VCaP (cell line): ENCODE data around the gene HCRTR2.
"Not testable (repeated sequence)": the region's sequence is repeated elsewhere in the genome, so short reads cannot be mapped to it uniquely, and the experiment has no call there.

Experiments used
- H3K27ac ChIP-seq: fragments of 450-650 bp; 2 replicates; pipeline ENCODE4 v1.5.1; 2017
- TF ChIP-seq, protein P1 (sequence below): fragments of 450-650 bp; conservative IDR thresholded peaks from 2 replicates; pipeline ENCODE4 v1.5.1; 2017; ENCODE audit warnings: mild to moderate bottlenecking, moderate library complexity

Gene HCRTR2

DNA sequence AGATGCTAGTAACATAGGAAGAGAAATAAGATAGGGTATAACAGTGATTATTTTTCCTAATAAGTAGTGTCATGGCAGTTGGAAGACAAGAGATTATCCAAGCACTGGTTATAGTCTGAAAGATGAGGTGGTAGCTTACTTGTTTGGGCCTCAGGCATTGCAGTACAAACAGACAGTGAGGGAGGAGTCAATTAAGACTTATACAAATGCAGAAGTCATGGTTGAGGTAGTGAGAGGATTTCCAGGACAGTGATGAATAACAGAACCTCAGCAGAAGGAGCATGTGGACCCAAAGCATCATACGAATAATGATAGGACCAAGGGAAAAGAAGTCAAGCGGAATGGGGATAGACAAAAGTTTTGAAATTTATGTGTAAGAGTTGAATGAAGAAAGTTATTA lies 53.5 kb downstream of the HCRTR2 start:
- TF ChIP-seq, protein P1, sequence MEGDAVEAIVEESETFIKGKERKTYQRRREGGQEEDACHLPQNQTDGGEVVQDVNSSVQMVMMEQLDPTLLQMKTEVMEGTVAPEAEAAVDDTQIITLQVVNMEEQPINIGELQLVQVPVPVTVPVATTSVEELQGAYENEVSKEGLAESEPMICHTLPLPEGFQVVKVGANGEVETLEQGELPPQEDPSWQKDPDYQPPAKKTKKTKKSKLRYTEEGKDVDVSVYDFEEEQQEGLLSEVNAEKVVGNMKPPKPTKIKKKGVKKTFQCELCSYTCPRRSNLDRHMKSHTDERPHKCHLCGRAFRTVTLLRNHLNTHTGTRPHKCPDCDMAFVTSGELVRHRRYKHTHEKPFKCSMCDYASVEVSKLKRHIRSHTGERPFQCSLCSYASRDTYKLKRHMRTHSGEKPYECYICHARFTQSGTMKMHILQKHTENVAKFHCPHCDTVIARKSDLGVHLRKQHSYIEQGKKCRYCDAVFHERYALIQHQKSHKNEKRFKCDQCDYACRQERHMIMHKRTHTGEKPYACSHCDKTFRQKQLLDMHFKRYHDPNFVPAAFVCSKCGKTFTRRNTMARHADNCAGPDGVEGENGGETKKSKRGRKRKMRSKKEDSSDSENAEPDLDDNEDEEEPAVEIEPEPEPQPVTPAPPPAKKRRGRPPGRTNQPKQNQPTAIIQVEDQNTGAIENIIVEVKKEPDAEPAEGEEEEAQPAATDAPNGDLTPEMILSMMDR, result no peak
- H3K27ac ChIP-seq, result no peak overlapping the region

DNA sequence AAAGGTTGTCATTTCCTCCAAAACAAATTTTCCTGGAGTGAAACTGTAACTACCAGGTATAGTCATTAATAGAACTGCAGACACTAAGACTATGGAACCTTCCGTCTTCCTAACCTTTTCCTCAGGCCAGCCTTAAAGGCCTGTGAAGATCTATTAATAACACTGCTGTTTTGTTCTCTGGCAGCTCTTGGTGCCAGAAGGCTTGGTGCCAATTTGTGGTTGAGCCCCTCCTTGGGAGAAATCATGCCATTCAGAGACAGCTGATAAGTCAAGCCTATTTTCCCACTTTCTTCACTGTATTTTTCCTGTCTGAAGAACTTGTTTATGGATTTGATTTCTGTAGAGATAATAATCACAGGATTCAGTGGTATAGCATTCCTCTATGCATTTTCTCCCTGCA lies 64.8 kb downstream of the HCRTR2 start:
- no peak overlapping the region for H3K27ac ChIP-seq
- TF ChIP-seq, protein P1, result no peak

DNA sequence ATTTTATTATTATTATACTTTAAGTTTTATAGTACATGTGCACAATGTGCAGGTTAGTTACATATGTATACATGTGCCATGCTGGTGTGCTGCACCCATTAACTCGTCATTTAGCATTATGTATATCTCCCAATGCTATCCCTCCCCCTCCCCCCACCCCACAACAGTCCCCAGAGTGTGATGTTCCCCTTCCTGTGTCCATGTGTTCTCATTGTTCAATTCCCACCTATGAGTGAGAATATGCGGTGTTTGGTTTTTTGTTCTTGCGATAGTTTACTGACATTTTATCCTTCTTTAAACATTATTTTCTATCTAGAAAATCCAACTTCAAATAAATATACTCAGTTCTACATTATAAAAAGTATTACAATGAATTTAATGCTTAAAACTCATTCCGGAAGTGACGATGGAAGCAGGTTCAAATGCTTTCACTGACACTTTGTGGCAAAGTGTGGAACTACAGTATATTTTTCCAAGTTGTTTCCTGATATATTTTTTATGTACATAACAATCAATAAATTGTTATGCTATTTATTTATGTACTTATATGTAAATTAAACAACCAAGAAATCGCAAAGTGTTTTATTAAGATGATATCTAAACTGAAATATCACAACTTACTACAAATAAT lies 66.8 kb downstream of the HCRTR2 start:
- not testable (repeated sequence) for H3K27ac ChIP-seq
- TF ChIP-seq, protein P1, result peak; percentile 82

DNA sequence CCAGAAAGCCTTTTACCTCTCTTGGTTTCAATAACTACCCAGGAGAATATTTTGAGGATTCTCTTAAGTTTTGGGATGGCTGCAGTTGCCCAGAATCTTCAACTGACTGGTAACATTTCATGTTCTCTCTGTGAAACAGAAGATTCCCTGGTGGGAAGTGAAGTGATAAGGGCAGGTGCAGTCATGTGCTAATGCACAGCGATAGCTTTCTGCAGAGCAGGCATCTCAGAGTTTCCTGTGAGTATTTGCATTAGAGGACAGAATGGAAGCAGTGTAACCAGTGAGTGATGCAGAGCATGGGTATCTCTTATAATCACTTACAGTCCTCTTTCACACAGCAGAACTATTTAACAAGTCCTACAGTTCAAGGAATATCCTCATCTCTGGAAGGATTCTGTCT lies 76.1 kb downstream of the HCRTR2 start:
- H3K27ac ChIP-seq, result no peak overlapping the region
- TF ChIP-seq, protein P1, result no peak

DNA sequence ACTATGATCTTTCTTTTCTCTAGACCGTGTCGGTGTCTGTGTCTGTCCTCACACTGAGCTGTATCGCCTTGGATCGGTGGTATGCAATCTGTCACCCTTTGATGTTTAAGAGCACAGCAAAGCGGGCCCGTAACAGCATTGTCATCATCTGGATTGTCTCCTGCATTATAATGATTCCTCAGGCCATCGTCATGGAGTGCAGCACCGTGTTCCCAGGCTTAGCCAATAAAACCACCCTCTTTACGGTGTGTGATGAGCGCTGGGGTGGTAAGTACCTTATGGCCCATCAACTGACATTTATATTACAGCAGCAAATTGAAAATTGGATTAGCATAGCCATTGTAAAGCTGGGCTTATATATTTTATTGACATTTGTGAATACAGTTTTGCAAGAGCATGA lies 80.8 kb downstream of the HCRTR2 start:
- TF ChIP-seq, protein P1, result no peak
- H3K27ac ChIP-seq, result no peak overlapping the region

DNA sequence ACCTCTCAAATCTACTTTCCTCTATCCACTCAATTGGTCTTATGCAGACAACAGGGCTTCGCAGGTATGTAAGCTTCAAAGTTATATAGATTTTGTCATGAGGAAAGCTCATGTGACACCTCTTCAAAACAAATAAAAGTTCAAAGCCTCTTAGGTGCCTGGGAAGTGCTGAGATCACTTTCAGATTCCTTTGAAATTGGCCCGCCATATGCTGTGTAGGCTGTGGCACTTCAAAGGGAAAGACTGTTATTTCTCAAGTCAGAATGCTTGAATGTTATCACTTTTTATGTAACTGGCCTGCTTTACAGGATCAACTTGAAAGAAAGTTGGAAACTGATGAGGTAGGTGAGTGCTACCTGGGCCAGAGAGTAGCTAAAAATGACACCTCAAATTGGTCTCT lies 85.9 kb downstream of the HCRTR2 start:
- no peak overlapping the region for H3K27ac ChIP-seq
- TF ChIP-seq, protein P1, result no peak

DNA sequence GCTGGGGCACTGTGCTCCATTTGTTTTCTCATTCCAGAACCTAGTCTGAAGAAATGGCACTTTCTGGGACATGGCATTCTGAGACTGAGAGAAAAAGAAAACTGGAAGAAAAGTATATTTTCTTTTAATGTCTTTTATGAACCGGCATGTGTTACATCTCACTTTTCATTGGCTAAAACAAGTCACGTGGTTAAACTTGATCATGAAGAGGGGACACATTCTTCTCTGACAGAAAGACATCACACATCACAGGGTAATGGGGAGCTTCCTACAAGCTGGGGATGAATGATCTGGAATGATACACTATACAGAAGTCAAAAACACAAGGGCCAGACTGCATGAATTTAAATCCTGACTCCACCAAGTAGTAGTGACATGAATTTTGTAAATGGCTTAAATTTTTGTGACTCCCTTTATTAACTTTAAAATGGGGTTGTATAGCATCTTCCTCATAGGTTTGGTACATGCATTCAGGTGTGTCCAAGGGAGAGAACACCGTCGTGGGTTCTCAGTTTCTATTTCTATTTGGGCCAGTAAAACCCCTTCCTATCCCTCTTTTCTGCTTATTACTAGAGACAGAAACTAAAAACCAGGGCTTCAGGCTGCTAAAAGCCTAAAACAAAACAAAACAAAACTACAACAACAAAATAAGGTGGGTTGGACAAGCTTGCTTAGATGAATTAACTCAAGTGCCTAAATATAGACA lies 91.2 kb downstream of the HCRTR2 start:
- no peak overlapping the region for H3K27ac ChIP-seq
- TF ChIP-seq, protein P1, result no peak
